HepG2 (cell line): ENCODE data around the gene ABHD12. TPM values are rescaled to one million over a fixed set of nuclear protein-coding genes. Genes with fewer than 3 reads are reported as not detected.

ENCODE experiments used
- ADNP ChIP-seq: sonication (generic); formaldehyde crosslinking; IDR thresholded peaks from 2 replicates; pipeline ENCODE4 v1.4.0; 2020; ENCODE audit warnings: missing genetic modification reagents
- BCL3 ChIP-seq: sonication (generic); formaldehyde crosslinking; IDR thresholded peaks from 2 replicates; pipeline ENCODE4 v1.5.1; 2020; ENCODE audit warnings: mild to moderate bottlenecking, missing genetic modification reagents, moderate library complexity
- FOXA3 ChIP-seq: IDR thresholded peaks from 2 replicates; pipeline ENCODE4 v1.6.1; 2016; ENCODE audit warnings: missing genetic modification reagents, missing compliant biosample characterization
- FOXO1 ChIP-seq: sonication (generic); formaldehyde crosslinking; IDR thresholded peaks from 2 replicates; pipeline ENCODE4 v1.4.0; 2020; ENCODE audit warnings: missing genetic modification reagents
- GTF3A ChIP-seq: sonication (generic); formaldehyde crosslinking; conservative IDR thresholded peaks from 2 replicates; pipeline ENCODE4 v1.4.0; 2020; ENCODE audit warnings: mild to moderate bottlenecking, missing genetic modification reagents
- IRF2 ChIP-seq: IDR thresholded peaks from 2 replicates; pipeline ENCODE4 v1.6.1; 2018; ENCODE audit warnings: missing genetic modification reagents, missing compliant biosample characterization
- MIER3 ChIP-seq: IDR thresholded peaks from 2 replicates; pipeline ENCODE4 v1.6.1; 2016; ENCODE audit warnings: missing compliant biosample characterization, borderline replicate concordance
- POLR2AphosphoS2 ChIP-seq: IDR thresholded peaks from 2 replicates; pipeline ENCODE4 v1.6.1; 2011; ENCODE audit warnings: low read depth, low read length, improper control_type of control experiment
- SALL1 ChIP-seq: sonication (generic); formaldehyde crosslinking; IDR thresholded peaks from 2 replicates; pipeline ENCODE4 v1.8.0; 2022; ENCODE audit warnings: mild to moderate bottlenecking, missing genetic modification reagents
- SAP130 ChIP-seq: IDR thresholded peaks from 2 replicates; pipeline ENCODE4 v1.6.1; 2016; ENCODE audit warnings: low read depth
- ZBTB49 ChIP-seq: sonication (generic); formaldehyde crosslinking; IDR thresholded peaks from 2 replicates; pipeline ENCODE4 v1.4.0; 2020; ENCODE audit warnings: missing genetic modification reagents, borderline replicate concordance
- ZFP36 ChIP-seq: fragments of 150-350 bp; IDR thresholded peaks from 2 replicates; pipeline ENCODE4 v1.6.1; 2018; ENCODE audit warnings: borderline replicate concordance, low read length, low read depth; ENCODE audit not compliant: partially characterized antibody
- ZFP91 ChIP-seq: sonication (generic); formaldehyde crosslinking; IDR thresholded peaks from 2 replicates; pipeline ENCODE4 v1.9.0; 2022; ENCODE audit warnings: missing genetic modification reagents, mild to moderate bottlenecking, borderline replicate concordance
- ZNF280D ChIP-seq: sonication (generic); formaldehyde crosslinking; IDR thresholded peaks from 2 replicates; pipeline ENCODE4 v1.5.1; 2020; ENCODE audit warnings: mild to moderate bottlenecking, missing genetic modification reagents
- ZNF350 ChIP-seq: sonication (generic); formaldehyde crosslinking; IDR thresholded peaks from 2 replicates; pipeline ENCODE4 v1.4.0; 2020; ENCODE audit warnings: mild to moderate bottlenecking, low read depth, missing genetic modification reagents, borderline replicate concordance
- ZNF354B ChIP-seq: sonication (generic); formaldehyde crosslinking; IDR thresholded peaks from 2 replicates; pipeline ENCODE4 v1.8.0; 2022; ENCODE audit warnings: mild to moderate bottlenecking, missing genetic modification reagents
- ZNF546 ChIP-seq: sonication (generic); formaldehyde crosslinking; conservative IDR thresholded peaks from 2 replicates; pipeline ENCODE4 v1.8.1; 2023; ENCODE audit warnings: mild to moderate bottlenecking, missing genetic modification reagents
- ZNF761 ChIP-seq: sonication (generic); formaldehyde crosslinking; conservative IDR thresholded peaks from 2 replicates; pipeline ENCODE4 v1.4.0; 2020; ENCODE audit warnings: mild to moderate bottlenecking, missing genetic modification reagents
- ZNF768 ChIP-seq: sonication (generic); formaldehyde crosslinking; IDR thresholded peaks from 2 replicates; pipeline ENCODE4 v1.4.0; 2020; ENCODE audit warnings: missing genetic modification reagents
- ZNF841 ChIP-seq: sonication (generic); formaldehyde crosslinking; IDR thresholded peaks from 2 replicates; pipeline ENCODE4 v1.8.1; 2023; ENCODE audit warnings: missing genetic modification reagents, borderline replicate concordance
- ZNF879 ChIP-seq: sonication (generic); formaldehyde crosslinking; IDR thresholded peaks from 2 replicates; pipeline ENCODE4 v1.8.1; 2023; ENCODE audit warnings: missing genetic modification reagents
- polyA plus RNA-seq, 8 experiments: library from polyadenylated mRNA; depleted of rRNA in 3 of 8; stranded (reverse) in 7 of 8; unstranded in 1 of 8; fragments of >200 nt; fragmentation: Illumina TruSeq in 4 of 8; extraction: Trizol in 4 of 8; gene quantifications; 2 replicates each; pipeline versions ENCODE4 v1.2.1 to v1.2.3, GENCODE V29; 2011 to 2016; ENCODE audit warnings: low read depth in 4 of 8, missing spikeins in 1 of 8, mixed read lengths in 1 of 8; ENCODE audit not compliant: insufficient read depth in 1 of 8
- total RNA-seq, 5 experiments: library from RNA; depleted of rRNA; stranded (reverse); fragments of >200 nt; fragmentation: Illumina TruSeq; extraction: Trizol; gene quantifications; 2 replicates each; pipeline ENCODE4 v1.2.3, GENCODE V29; 2016; ENCODE audit warnings: low read depth in 1 of 5

ABHD12 gene
- total and polyA plus RNA-seq, 2 of the 13 experiments (the other 11 are each of a cell fraction or from before 2014, with no cell fraction given) = 23.5 to 72.1 TPM

- peak; percentile 45; the same call in 1 of the 2 replicates for TF ChIP-seq ZNF350 (CRISPR knock-in tag)
- peak; percentile 79 for TF ChIP-seq ZFP91 (CRISPR knock-in tag)
- peak; percentile 81; the same call in 1 of the 2 replicates for TF ChIP-seq ZNF280D (CRISPR knock-in tag)
- no peak for TF ChIP-seq ZNF546 (CRISPR knock-in tag)
- TF ChIP-seq SALL1 (CRISPR knock-in tag) = peak; percentile 83
- no peak for TF ChIP-seq ZNF879 (CRISPR knock-in tag)
- TF ChIP-seq ZBTB49 = peak; percentile 87; the same call in 1 of the 2 replicates
- TF ChIP-seq POLR2AphosphoS2 = no peak; the same call in 1 of the 2 replicates
- TF ChIP-seq ZNF841 (CRISPR knock-in tag) = no peak
- peak; percentile 52; the same call in 1 of the 2 replicates for TF ChIP-seq MIER3 (CRISPR knock-in tag)
- TF ChIP-seq FOXO1 (CRISPR knock-in tag) = peak; percentile 75
- TF ChIP-seq GTF3A (CRISPR knock-in tag) = no peak
- 0 out of 2 replicates have a peak, but pooled peaks have one; percentile 52 for TF ChIP-seq ADNP (CRISPR knock-in tag)
- no peak for TF ChIP-seq ZNF354B (CRISPR knock-in tag)
- TF ChIP-seq BCL3 (CRISPR knock-in tag) = peak; percentile 66; the same call in 1 of the 2 replicates
- TF ChIP-seq ZFP36 = no peak
- peak; percentile 80 for TF ChIP-seq ZNF768
- TF ChIP-seq ZNF761 = no peak
- peak; percentile 85 for TF ChIP-seq IRF2
- peak; percentile 74 for TF ChIP-seq SAP130
- peak; percentile 68 for TF ChIP-seq FOXA3 (CRISPR knock-in tag)
These were observed 95.9 kb downstream of the ABHD12 start (continued) for GRCh38 chr20:25294459-25295385.
